ENCODE measurements around the gene APBA1.

DNA sequence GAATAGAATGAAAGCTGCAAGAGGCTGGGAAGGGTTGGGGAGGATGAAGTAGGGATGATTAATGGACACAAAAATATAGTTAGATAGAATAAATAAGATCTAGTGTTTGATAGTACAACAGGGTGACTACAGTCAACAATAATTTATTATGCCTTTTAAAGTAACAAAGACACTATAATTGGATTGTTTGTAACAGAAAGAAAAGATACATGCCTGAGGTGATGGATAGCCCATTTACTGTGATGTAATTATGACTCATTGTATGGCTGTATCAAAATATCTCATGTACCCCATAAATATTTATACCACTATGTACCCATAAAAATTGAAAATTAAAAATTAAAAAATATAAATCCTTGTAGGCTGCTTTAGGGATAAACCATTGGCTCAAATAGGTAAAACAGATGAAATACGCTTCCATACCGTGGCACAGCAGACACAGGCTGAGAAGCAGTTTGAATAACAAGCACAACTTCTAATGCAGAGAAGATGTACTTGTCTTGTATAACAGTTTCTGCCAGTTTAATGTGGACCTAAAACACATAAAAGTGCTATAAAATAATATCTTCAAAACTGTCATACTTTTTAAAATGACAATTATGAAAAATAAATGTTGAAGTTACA lies 34.9 kb downstream of the APBA1 start:
- no peak for TF ChIP-seq EZH2 (IDR thresholded peaks at IDR 0.05; ENCODE audit: insufficient read depth, low read length)
- TF ChIP-seq CTCF (IDR thresholded peaks at IDR 0.05; ENCODE audit: insufficient read depth, low read depth, low read length), result no peak

Data from astrocyte (in vitro differentiated cells and primary cell).